ENCODE measurements around the gene PYGO2.

PYGO2 gene

GRCh38 chr1:154934358-154934948, 27.1 kb downstream of the PYGO2 start:
- no peak for TF ChIP-seq CTCF (IDR thresholded peaks at IDR 0.05; ENCODE audit: low read depth, low read length)
- H3K4me3 ChIP-seq (replicated peaks in 1 of 2; ENCODE audit: low read depth in 2 of 2, low read length in 2 of 2), result no peak overlapping the region
- DNase-seq (ENCODE audit: low read depth in 2 of 2), result no peak

GRCh38 chr1:154931940-154932487, 29.6 kb downstream of the PYGO2 start:
- no peak for TF ChIP-seq CTCF (IDR thresholded peaks at IDR 0.05; ENCODE audit: low read depth, low read length)
- H3K4me3 ChIP-seq (replicated peaks in 1 of 2; ENCODE audit: low read depth in 2 of 2, low read length in 2 of 2), result no peak overlapping the region
- DNase-seq (ENCODE audit: low read depth in 2 of 2), result no peak

- DNase-seq (ENCODE audit: low read depth in 2 of 2), result no peak
- no peak for TF ChIP-seq CTCF (IDR thresholded peaks at IDR 0.05; ENCODE audit: low read depth, low read length)
- H3K4me3 ChIP-seq (replicated peaks in 1 of 2; ENCODE audit: low read depth in 2 of 2, low read length in 2 of 2), result no peak overlapping the region
Observed at GRCh38 chr1:154926201-154926600, 35.4 kb downstream of the PYGO2 start.

- TF ChIP-seq CTCF (IDR thresholded peaks at IDR 0.05; ENCODE audit: low read depth, low read length), result no peak
Observed at GRCh38 chr1:154925335-154926170, 36.0 kb downstream of the PYGO2 start.

GRCh38 chr1:154923695-154924094, 37.9 kb downstream of the PYGO2 start:
- DNase-seq (ENCODE audit: low read depth in 2 of 2), result no peak
- no peak for TF ChIP-seq CTCF (IDR thresholded peaks at IDR 0.05; ENCODE audit: low read depth, low read length)
- H3K4me3 ChIP-seq (replicated peaks in 1 of 2; ENCODE audit: low read depth in 2 of 2, low read length in 2 of 2), result no peak overlapping the region

More at GRCh38 chr1:154925335-154926170, 36.0 kb downstream of the PYGO2 start:
- no peak for DNase-seq (ENCODE audit: low read depth in 2 of 2)
- no peak overlapping the region for H3K4me3 ChIP-seq (replicated peaks in 1 of 2; ENCODE audit: low read depth in 2 of 2, low read length in 2 of 2)

- TF ChIP-seq CTCF (IDR thresholded peaks at IDR 0.05; ENCODE audit: low read depth, low read length), result no peak
- H3K4me3 ChIP-seq (replicated peaks in 1 of 2; ENCODE audit: low read depth in 2 of 2, low read length in 2 of 2), result no peak overlapping the region
- no peak for DNase-seq (ENCODE audit: low read depth in 2 of 2)
Observed at GRCh38 chr1:154913273-154913672, 48.3 kb downstream of the PYGO2 start.

Measured in cardiac fibroblast (primary cell).